Keratinocyte (primary cell): Measurements from ENCODE around the gene ENDOG.

Experiments used
- CTCF ChIP-seq, 3 experiments: IDR thresholded peaks in 1 of 3; conservative IDR thresholded peaks in 1 of 3; optimal IDR thresholded peaks in 1 of 3; 2 replicates in 2 of 3; 3 replicates in 1 of 3; pipeline versions ENCODE3 to v1.5.1; 2011; ENCODE audit warnings: low read length in 3 of 3, mild to moderate bottlenecking in 3 of 3, moderate library complexity in 2 of 3, control low read depth in 1 of 3, inconsistent platforms in 1 of 3; ENCODE audit not compliant: insufficient read depth in 2 of 3; ENCODE audit errors: extremely low read depth in 1 of 3
- EZH2 ChIP-seq: IDR thresholded peaks from one replicate; pipeline ENCODE4 v1.6.1; 2012; ENCODE audit warnings: inconsistent platforms, mild to moderate bottlenecking, low read length, moderate library complexity

- no peak for TF ChIP-seq CTCF (optimal IDR thresholded peaks at IDR 0.05 in 1 of 3, IDR thresholded peaks at IDR 0.05 in 1 of 3, conservative IDR thresholded peaks at IDR 0.05 in 1 of 3; ENCODE audit: extremely low read depth in 1 of 3, insufficient read depth in 2 of 3, low read length in 3 of 3)
- TF ChIP-seq EZH2, result no peak
Measured at GRCh38 chr9:128846680-128847030, 28.4 kb downstream of the ENDOG start.
